H1 (cell line): Measurements from ENCODE around the gene SCRN3.

ENCODE experiments used
- BACH1 ChIP-seq: IDR thresholded peaks from 2 replicates; pipeline ENCODE4 v1.6.1; 2012; ENCODE audit warnings: low read length, improper control_type of control experiment
- CTCF ChIP-seq, 3 experiments: IDR thresholded peaks; 1 replicate in 2 of 3; 2 replicates in 1 of 3; pipeline versions ENCODE4 v1.5.1 to v1.6.1; 2011; ENCODE audit warnings: low read length in 3 of 3, mild to moderate bottlenecking in 3 of 3, inconsistent platforms in 2 of 3, low read depth in 1 of 3, moderate library complexity in 1 of 3; ENCODE audit not compliant: insufficient read depth in 1 of 3; ENCODE audit errors: control extremely low read depth in 1 of 3
- KDM1A ChIP-seq: fragments of 200-600, 300-600 bp; sonication (generic); IDR thresholded peaks from 2 replicates; pipeline ENCODE4 v1.7.1; 2016; ENCODE audit warnings: mild to moderate bottlenecking, low read length, borderline replicate concordance
- POLR2A ChIP-seq, 2 experiments: IDR thresholded peaks; 1 replicate in 1 of 2; 2 replicates in 1 of 2; pipeline ENCODE4 v1.6.1; 2011; ENCODE audit warnings: low read depth in 2 of 2, low read length in 2 of 2, mild to moderate bottlenecking in 2 of 2; ENCODE audit errors: control extremely low read depth in 1 of 2
- RXRA ChIP-seq: IDR thresholded peaks from 2 replicates; pipeline ENCODE4 v1.6.1; 2011; ENCODE audit warnings: low read depth, mild to moderate bottlenecking, low read length, moderate library complexity; ENCODE audit not compliant: insufficient read depth
- ZNF274 ChIP-seq: IDR thresholded peaks from 2 replicates; pipeline ENCODE4 v1.7.0; 2012; ENCODE audit warnings: low read length, borderline replicate concordance; ENCODE audit errors: extremely low read depth

- no peak for TF ChIP-seq KDM1A
- no peak for TF ChIP-seq POLR2A (IDR thresholded peaks at IDR 0.05; ENCODE audit: control extremely low read depth in 1 of 2, low read depth in 2 of 2, low read length in 2 of 2)
- no peak for TF ChIP-seq CTCF (IDR thresholded peaks at IDR 0.05; ENCODE audit: control extremely low read depth in 1 of 3, insufficient read depth in 1 of 3, low read depth in 1 of 3, low read length in 3 of 3)
- TF ChIP-seq BACH1: no peak
- TF ChIP-seq RXRA: no peak
- TF ChIP-seq ZNF274: no peak
Observed at GRCh38 chr2:174397773-174398172, 2.2 kb downstream of the SCRN3 start.
